Fibroblast of lung (primary cell): ENCODE measurements around the gene HOXC5. TPM values are rescaled to one million over a fixed set of nuclear protein-coding genes. Genes with fewer than 3 reads are reported as not detected.

Experiments used
- DNase-seq, 2 donors: peaks; one replicate each; pipeline versions ENCODE4 v3.0.0 to v3.0.0-alpha.2; 2010; ENCODE audit warnings: low read depth in 2 of 2
- H2AFZ ChIP-seq: 2 replicates; pipeline ENCODE4 v1.5.1; 2012; ENCODE audit warnings: low read length, control low read depth, inconsistent platforms
- H3K27ac ChIP-seq: 2 replicates; pipeline ENCODE4 v1.5.1; 2011; ENCODE audit warnings: low read length, control low read depth; ENCODE audit not compliant: insufficient read depth
- H3K27me3 ChIP-seq: 2 replicates; pipeline ENCODE4 v1.5.1; 2011; ENCODE audit warnings: mild to moderate bottlenecking, low read length; ENCODE audit not compliant: control insufficient read depth, insufficient read depth
- H3K36me3 ChIP-seq: 2 replicates; pipeline ENCODE4 v1.5.1; 2011; ENCODE audit warnings: low read length; ENCODE audit not compliant: control insufficient read depth, insufficient read depth
- H3K4me1 ChIP-seq: 2 replicates; pipeline ENCODE4 v1.5.1; 2011; ENCODE audit warnings: low read length; ENCODE audit not compliant: control insufficient read depth, insufficient read depth; ENCODE audit errors: extremely low read depth
- H3K4me2 ChIP-seq: 2 replicates; pipeline ENCODE4 v1.5.1; 2011; ENCODE audit warnings: low read length, control low read depth; ENCODE audit not compliant: insufficient read depth; ENCODE audit errors: extremely low read depth
- H3K4me3 ChIP-seq, 4 experiments: fragments of 200-600 bp in 1 of 4; sonication (generic) in 1 of 4; replicated peaks in 1 of 4; 2 replicates each; pipeline ENCODE4 v1.5.1; 2011 to 2016; ENCODE audit warnings: low read length in 4 of 4, low read depth in 3 of 4, mild to moderate bottlenecking in 3 of 4, control low read depth in 2 of 4, inconsistent platforms in 1 of 4, mixed read lengths in 1 of 4; ENCODE audit not compliant: insufficient read depth in 1 of 4; ENCODE audit errors: control extremely low read depth in 1 of 4
- H3K79me2 ChIP-seq: 2 replicates; pipeline ENCODE4 v1.5.1; 2012; ENCODE audit warnings: mild to moderate bottlenecking, low read length, inconsistent platforms; ENCODE audit not compliant: control insufficient read depth, insufficient read depth
- H3K9ac ChIP-seq: 2 replicates; pipeline ENCODE4 v1.5.1; 2011; ENCODE audit warnings: mild to moderate bottlenecking, low read length, control low read depth; ENCODE audit not compliant: insufficient read depth
- H3K9me3 ChIP-seq: 2 replicates; pipeline ENCODE4 v1.5.1; 2012; ENCODE audit warnings: low read depth, low read length; ENCODE audit not compliant: control insufficient read depth, insufficient read depth
- H4K20me1 ChIP-seq: 2 replicates; pipeline ENCODE4 v1.5.1; 2011; ENCODE audit warnings: low read length; ENCODE audit not compliant: control insufficient read depth, insufficient read depth; ENCODE audit errors: extremely low read depth
- EZH2 ChIP-seq: IDR thresholded peaks from 2 replicates; pipeline ENCODE4 v1.5.1; 2012; ENCODE audit warnings: low read length, control low read depth, mild to moderate bottlenecking; ENCODE audit errors: missing control alignments
- polyA plus RNA-seq, 2 donors: library from polyadenylated mRNA; depleted of rRNA in 1 of 2; stranded (reverse) in 1 of 2; unstranded in 1 of 2; fragments of >200 nt; gene quantifications; 2 replicates each; pipeline ENCODE4 v1.2.1, GENCODE V29; 2011 to 2012; ENCODE audit warnings: missing spikeins in 1 of 2
- total RNA-seq: library from RNA; depleted of rRNA; stranded (reverse); fragments of >200 nt; gene quantifications from 2 replicates; pipeline ENCODE4 v1.2.1, GENCODE V29; 2014
- TF ChIP-seq, protein P1 (sequence below), 2 donors: IDR thresholded peaks in 1 of 2; conservative IDR thresholded peaks in 1 of 2; 1 replicate in 1 of 2; 2 replicates in 1 of 2; pipeline ENCODE4 v1.5.1; 2011 to 2012; ENCODE audit warnings: low read length in 2 of 2, control low read depth in 1 of 2, inconsistent platforms in 1 of 2, low read depth in 1 of 2, mild to moderate bottlenecking in 1 of 2

HOXC5 gene
- total and polyA plus RNA-seq, 2 donors (not counting 1 experiment from before 2014, with no cell fraction given): under 0.01 to 0.07 TPM

DNA sequence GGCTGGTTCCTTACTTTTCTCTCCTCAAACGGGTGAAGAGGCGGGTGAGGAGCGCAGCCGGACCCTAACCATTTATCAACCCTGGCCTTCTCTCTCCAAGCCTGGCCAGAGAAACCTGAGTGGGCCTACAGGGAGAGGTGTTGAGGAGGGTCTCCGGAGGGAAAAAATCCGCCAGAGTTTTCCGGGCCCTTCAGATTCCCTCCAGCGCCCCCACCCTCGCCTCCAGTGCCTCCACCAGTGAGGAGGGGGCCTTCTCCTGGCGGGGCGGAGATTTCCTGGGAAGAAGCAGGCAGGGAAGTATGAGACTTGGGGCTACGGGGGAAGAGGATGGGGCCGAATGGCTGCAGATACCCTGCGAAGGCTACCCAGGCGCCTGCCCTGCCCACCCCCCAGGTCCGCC lies 1.4 kb upstream of the HOXC5 start:
- TF ChIP-seq, protein P1, sequence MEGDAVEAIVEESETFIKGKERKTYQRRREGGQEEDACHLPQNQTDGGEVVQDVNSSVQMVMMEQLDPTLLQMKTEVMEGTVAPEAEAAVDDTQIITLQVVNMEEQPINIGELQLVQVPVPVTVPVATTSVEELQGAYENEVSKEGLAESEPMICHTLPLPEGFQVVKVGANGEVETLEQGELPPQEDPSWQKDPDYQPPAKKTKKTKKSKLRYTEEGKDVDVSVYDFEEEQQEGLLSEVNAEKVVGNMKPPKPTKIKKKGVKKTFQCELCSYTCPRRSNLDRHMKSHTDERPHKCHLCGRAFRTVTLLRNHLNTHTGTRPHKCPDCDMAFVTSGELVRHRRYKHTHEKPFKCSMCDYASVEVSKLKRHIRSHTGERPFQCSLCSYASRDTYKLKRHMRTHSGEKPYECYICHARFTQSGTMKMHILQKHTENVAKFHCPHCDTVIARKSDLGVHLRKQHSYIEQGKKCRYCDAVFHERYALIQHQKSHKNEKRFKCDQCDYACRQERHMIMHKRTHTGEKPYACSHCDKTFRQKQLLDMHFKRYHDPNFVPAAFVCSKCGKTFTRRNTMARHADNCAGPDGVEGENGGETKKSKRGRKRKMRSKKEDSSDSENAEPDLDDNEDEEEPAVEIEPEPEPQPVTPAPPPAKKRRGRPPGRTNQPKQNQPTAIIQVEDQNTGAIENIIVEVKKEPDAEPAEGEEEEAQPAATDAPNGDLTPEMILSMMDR (conservative IDR thresholded peaks at IDR 0.05 in 1 of 2, IDR thresholded peaks at IDR 0.05 in 1 of 2; ENCODE audit: low read depth in 1 of 2, low read length in 2 of 2): no peak
- no peak for TF ChIP-seq EZH2
- no peak for DNase-seq
- no peak overlapping the region for H3K4me3 ChIP-seq
- H3K4me1 ChIP-seq: peaks cover 2% of the 10 kb centered on the region
- no peak overlapping the region for H3K9ac ChIP-seq
- no peaks in the 10 kb centered on the region for H3K79me2 ChIP-seq
- no peak overlapping the region for H2AFZ ChIP-seq
- H4K20me1 ChIP-seq: no peaks in the 10 kb centered on the region
- H3K27ac ChIP-seq: no peak overlapping the region
- H3K36me3 ChIP-seq: no peaks in the 10 kb centered on the region
- H3K9me3 ChIP-seq: no peaks in the 10 kb centered on the region
- H3K4me2 ChIP-seq: no peak overlapping the region
- H3K27me3 ChIP-seq: peaks cover 44% of the 10 kb centered on the region

DNA sequence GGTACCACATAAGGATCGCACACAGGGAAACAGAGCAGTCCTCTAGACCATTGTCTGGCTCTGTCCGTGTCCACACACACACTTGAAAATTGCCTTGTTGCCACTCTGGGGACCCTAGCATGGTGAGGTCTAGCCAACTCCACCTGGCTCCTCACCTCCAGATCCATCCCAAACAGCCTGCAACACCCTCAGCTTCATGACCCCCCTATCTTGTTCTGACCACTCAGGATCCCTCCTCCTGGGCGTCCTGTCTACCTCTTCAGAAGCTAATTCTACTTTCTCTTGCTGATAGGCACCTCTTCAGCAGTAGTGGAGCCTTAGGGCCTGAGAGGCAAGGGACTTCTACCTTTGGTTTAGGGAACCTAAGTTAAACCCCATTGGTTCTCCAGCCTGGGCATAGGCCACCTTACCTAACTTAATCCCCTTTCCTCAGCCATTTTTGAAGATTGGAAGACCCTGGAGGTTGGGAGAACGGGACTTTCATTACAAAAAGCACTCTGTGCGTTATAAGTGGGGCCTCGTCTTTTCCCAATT lies 697 bp upstream of the HOXC5 start:
- TF ChIP-seq, protein P1 (conservative IDR thresholded peaks at IDR 0.05 in 1 of 2, IDR thresholded peaks at IDR 0.05 in 1 of 2; ENCODE audit: low read depth in 1 of 2, low read length in 2 of 2): no peak
- TF ChIP-seq EZH2: no peak
- no peaks in the 10 kb centered on the region for H3K79me2 ChIP-seq
- no peaks in the 10 kb centered on the region for H3K9me3 ChIP-seq
- H3K9ac ChIP-seq: no peak overlapping the region
- no peak overlapping the region for H3K27ac ChIP-seq
- H3K4me3 ChIP-seq: no peak overlapping the region
- no peaks in the 10 kb centered on the region for H4K20me1 ChIP-seq
- no peaks in the 10 kb centered on the region for H3K36me3 ChIP-seq
- H3K4me1 ChIP-seq: peaks cover 2% of the 10 kb centered on the region
- DNase-seq: no peak
- no peak overlapping the region for H2AFZ ChIP-seq
- peaks cover 40% of the 10 kb centered on the region for H3K27me3 ChIP-seq
- no peak overlapping the region for H3K4me2 ChIP-seq

GRCh38 chr12:54033106-54033979 lies 493 bp downstream of the HOXC5 start:
- Histone ChIP-seq H2AFZ (peak overlapping the region; percentile 30), H3K9ac (peak overlapping the region; percentile 30), H3K9me3 (no peaks in the 10 kb centered on the region), H3K36me3 (no peaks in the 10 kb centered on the region), H3K27ac (no peak overlapping the region), H3K4me1 (peaks cover 2% of the 10 kb centered on the region), H3K4me3 (peak overlapping the region; percentile 31 to 51 (median 45)), H3K4me2 (peak overlapping the region; percentile 54), H3K27me3 (peaks cover 36% of the 10 kb centered on the region), H4K20me1 (no peaks in the 10 kb centered on the region), H3K79me2 (no peaks in the 10 kb centered on the region)
- TF ChIP-seq, protein P1 (conservative IDR thresholded peaks at IDR 0.05 in 1 of 2, IDR thresholded peaks at IDR 0.05 in 1 of 2; ENCODE audit: low read depth in 1 of 2, low read length in 2 of 2): no peak
- TF ChIP-seq EZH2: peak; percentile 76
- no peak for DNase-seq
